ENCODE results near the gene MSGN1. TPM values are rescaled to one million over a fixed set of nuclear protein-coding genes. Genes with fewer than 3 reads are reported as not detected.

The MSGN1 gene, protein sequence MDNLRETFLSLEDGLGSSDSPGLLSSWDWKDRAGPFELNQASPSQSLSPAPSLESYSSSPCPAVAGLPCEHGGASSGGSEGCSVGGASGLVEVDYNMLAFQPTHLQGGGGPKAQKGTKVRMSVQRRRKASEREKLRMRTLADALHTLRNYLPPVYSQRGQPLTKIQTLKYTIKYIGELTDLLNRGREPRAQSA
- polyA plus RNA-seq (ENCODE audit: insufficient read length in 4 of 4), result not detected

DNA sequence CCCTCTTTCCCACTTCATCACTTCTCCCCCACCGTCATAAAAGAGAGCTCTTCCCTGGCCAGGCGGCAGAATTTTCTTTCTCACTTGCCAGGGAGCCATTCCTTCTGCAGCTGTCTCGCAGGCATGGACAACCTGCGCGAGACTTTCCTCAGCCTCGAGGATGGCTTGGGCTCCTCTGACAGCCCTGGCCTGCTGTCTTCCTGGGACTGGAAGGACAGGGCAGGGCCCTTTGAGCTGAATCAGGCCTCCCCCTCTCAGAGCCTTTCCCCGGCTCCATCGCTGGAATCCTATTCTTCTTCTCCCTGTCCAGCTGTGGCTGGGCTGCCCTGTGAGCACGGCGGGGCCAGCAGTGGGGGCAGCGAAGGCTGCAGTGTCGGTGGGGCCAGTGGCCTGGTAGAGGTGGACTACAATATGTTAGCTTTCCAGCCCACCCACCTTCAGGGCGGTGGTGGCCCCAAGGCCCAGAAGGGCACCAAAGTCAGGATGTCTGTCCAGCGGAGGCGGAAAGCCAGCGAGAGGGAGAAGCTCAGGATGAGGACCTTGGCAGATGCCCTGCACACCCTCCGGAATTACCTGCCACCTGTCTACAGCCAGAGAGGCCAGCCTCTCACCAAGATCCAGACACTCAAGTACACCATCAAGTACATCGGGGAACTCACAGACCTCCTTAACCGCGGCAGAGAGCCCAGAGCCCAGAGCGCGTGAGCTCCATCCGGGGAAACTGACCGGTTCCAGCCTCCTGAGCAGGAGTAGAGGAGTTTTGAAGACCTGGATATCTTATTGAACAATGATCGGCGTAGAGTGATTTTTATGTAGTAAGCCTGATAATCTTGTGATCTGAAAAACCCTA, at the start of gene MSGN1:
TSS of gene MSGN1 (plus strand) at position 65 of the 850 bp plus-strand sequence. CDS start at position 124, 59 bp downstream.
- DNase-seq (ENCODE audit: low read depth in 4 of 4, low spot score in 2 of 4), result no peak

DNA sequence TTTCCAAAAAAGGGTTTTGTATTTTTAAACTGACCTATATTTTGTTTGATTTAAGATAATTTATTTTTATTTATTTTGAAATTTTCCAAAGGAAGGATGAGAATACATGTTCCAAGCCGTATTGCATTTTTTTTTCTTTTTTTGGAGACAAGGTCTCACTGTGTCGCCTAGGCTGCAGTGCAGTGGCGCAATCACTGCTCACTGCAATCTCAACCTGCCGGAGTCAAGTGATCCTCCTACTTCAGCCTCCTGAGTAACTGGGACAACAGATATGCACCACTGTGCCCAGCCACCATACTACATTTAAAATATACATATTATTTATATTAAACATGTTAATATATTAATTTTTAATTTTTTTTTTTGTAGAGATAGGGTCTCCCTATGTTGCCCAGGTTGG, 47.4 kb upstream of the MSGN1 start:
- no peak for DNase-seq (ENCODE audit: low read depth in 4 of 4, low spot score in 2 of 4)

DNA sequence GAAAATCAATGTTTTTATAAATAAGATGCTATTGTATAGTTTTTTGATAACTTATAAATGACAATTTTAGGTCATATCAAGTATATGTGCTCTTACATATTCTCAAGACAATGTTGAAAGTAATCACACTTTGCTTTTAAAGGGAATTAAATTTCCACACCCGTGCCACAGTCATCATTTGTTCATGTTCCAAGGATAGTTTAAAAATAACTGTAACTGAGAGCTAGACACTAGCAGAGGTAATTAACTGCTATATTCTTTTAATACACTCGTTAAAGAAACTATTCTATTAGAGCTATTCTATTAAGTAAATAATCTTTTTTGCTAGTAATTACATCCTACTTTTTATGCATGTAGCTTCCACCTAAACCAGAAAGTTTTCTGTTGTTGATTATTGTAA, 44.3 kb upstream of the MSGN1 start:
- DNase-seq (ENCODE audit: low read depth in 4 of 4, low spot score in 2 of 4), result no peak

DNA sequence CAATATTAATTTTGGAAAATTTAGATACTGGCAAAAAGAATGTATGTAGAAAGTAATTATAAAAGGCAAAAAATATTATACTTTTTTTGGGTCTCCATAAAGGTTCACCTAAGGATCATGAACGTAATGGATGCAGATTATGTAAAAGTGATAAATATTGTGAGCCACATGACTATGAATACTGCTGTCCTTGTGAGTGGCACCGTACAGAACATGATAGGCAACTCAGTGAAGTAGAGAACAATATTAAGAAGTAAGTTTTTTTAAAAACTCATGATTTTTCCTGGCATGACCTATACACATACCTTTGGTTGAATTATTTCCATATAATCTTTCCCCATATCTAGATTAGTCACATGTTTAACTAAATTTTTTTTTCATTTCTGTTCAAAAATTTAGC, 43.7 kb upstream of the MSGN1 start:
- no peak for DNase-seq (ENCODE audit: low read depth in 4 of 4, low spot score in 2 of 4)

DNA sequence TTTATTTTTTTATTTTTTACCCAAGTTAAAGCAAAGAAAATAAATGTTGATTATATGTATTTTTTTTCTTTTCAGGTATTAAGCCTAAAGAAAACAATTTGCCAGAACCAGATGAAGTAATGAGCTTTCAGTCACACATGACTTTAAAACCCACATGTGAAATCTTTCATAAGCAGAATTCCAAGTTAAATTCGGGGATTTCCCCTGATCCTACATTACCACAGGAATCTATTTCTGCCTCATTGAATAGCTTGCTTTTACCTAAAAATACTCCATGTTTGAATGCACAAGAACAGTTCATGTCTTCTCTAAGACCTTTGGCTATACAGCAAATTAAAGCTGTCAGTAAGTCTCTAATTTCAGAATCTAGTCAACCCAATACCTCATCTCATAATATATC, 35.7 kb upstream of the MSGN1 start:
- DNase-seq (ENCODE audit: low read depth in 4 of 4, low spot score in 2 of 4), result no peak

DNA sequence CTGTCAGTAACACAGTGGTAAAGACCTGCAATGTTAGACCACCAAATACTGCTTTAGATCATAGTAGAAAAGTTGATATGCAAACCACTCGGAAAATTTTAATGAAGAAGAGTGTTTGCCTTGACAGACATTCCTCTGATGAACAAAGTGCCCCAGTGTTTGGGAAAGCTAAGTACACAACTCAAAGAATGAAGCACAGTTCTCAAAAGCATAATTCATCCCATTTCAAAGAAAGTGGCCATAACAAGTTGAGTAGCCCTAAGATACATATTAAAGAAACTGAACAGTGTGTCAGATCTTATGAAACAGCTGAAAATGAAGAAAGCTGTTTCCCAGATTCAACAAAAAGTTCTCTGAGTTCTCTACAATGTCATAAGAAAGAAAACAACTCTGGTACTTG, 34.8 kb upstream of the MSGN1 start:
- DNase-seq (ENCODE audit: low read depth in 4 of 4, low spot score in 2 of 4), result no peak

DNA sequence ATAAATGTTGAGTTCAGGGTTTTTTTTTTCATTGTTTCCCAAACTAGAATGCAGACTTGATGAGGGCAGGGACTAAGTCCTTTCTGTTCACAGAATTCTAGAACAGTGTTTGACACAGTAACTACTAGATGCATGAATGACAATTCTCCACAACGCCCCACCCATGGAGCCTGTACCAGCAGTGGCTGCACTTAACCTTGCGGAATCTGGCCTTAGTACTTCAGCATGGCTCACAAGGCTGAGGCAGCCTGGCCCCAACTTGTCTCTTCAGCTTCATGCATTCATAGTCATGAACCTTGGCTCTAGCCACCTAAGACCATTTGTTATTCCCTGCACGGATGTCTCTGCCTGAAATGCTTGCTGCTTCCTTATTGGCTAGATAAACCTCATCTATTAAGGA, 29.5 kb upstream of the MSGN1 start:
- DNase-seq (ENCODE audit: low read depth in 4 of 4, low spot score in 2 of 4), result no peak

DNA sequence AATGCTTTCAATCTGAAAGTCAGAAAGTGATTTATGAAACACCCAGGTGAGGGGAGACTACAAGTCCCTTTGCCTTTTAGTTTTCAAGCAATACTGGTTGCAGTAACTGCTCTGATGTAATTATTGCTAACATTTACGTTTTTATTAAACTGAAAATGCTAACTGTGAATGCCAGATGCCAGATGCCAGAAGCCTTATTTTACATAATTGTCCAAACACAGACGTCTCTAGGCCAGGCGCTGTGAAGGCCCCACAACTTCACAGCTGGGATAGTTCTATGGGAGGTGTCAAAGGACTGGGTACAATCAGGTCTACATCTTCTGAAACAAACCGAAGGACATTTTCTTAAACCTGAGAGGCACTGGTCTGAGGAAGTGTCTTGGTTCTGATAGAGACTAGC, 27.5 kb upstream of the MSGN1 start:
- no peak for DNase-seq (ENCODE audit: low read depth in 4 of 4, low spot score in 2 of 4)

DNA sequence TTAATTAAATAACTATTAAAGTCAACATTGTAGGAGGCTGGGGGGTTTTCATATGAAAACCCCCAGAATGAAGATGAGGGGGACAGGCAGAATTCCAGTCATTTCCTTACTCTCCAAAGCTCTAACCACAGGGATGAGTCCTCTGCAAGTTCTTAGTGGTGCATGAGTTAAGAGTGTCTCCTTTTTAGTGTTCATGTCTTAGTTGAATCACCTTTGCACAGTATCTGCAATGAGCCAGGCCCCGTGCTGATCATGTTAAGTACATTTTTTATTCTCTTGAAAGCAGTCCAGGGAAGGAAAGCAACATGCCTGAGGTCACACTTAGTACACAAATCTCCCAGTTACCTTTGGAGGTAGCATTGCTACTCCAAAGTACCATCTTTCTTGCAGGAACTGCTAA, 25.7 kb upstream of the MSGN1 start:
- DNase-seq (ENCODE audit: low read depth in 4 of 4, low spot score in 2 of 4), result no peak

DNA sequence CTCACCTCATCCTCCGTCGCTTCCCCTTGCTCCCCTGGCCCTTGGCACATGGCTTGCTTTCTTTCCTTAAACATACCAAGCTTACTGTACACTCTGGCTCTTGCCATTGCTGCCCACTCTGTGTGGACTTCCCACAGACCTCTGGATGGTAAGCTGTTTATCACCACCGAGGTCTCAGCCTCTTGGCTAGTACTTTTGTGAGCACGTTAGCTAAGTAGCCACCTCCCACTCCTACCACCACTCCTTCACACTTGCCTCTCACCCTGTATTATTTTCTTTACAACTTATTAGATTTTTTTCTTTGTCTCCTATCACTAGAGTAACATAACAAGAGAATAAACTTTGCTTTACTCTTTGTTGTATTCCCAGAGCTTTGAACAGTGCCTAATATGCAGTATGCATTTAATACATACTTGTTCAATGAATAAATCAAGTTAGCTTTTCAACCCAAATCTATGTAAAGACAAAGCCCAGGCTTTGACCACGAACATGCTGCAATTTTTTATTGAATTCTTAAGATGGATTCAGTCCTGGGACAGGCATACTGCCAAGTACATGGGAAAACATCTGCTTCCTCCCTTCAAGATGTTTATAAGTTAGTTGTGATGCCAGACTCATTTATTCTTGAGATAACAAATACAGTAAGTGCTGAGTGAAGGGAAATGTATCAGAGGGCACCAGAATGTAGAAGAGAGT, 25.0 kb upstream of the MSGN1 start:
- DNase-seq (ENCODE audit: low read depth in 4 of 4, low spot score in 2 of 4), result no peak

DNA sequence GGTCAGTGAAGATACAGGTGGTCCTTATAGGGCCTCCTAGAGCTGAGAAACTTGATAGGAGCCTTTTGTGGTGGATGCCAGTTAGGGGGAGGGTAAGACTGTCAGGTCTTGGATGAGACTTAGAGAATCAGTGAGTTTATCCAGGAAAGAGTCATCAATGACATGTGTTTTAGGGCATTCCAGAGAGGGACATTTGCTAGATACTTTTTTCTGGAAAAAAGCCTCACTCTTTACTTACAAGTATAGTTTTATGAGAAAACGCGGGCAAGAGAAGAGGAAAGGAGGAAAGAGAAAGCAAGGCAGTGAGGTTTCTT, 24.5 kb upstream of the MSGN1 start:
- no peak for DNase-seq (ENCODE audit: low read depth in 4 of 4, low spot score in 2 of 4)

DNA sequence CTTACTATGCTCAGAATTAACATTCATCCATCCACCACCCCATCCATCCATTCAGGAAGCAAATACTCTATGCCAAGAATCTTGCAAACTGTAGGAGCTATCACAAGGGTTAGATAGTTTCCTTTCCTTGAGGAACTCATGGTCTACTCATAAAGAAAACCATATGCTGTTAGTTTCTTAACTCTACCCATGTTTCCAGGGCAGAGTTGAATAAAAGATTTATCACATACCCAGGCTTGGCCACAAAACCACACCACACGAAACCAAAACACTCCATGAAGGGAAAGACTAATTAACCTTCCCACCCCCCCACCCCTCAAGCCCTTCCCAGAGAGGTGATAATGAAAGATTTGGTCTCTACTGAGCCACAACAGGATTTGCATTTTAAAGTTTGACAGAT, 23.7 kb upstream of the MSGN1 start:
- DNase-seq (ENCODE audit: low read depth in 4 of 4, low spot score in 2 of 4), result no peak

DNA sequence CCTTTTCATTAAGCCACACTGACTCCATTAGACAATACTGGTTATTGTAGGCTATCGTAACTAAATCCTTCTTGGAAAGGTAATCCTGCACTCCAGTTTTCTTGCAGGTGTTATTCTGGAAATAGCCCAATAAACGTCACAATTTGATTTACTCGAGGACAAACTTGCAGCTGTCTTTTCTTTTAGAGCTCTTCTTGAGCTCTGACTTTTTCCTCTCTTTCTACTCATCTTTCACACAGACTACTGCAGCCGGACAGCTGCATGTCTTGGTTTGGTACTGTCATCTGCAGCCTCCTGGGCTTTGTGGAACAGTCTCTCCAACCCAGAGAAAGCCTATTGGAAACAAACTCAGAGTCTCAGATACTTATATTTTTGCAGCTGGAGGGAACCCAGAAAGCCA, 23.0 kb upstream of the MSGN1 start:
- DNase-seq (ENCODE audit: low read depth in 4 of 4, low spot score in 2 of 4), result no peak

DNA sequence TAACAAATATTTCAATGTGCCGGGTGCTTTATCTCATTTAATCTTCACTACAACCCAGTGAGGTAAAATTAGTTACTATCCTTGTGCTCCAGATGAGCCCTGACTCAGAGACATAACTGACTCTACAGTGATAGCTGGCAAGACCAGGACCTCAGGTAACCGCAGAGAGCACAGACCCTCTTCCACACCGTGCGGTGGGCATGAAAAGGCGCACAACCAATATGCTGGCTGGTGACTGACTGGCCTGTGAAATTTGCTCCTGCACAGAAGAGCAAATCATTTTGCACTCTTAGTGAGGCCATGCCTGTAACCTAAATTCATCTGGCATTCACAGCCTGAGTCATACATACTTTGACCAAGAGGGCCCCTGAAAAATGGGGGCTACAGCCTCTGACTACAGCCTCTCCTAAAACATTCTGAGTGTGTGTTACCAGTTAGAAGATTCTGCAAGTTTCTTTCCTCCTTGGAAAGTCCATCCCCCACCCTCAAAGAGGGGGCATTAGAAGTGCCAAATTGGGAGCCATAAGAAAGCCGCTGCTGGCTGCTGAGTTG, 22.4 kb upstream of the MSGN1 start:
- DNase-seq (ENCODE audit: low read depth in 4 of 4, low spot score in 2 of 4), result no peak

DNA sequence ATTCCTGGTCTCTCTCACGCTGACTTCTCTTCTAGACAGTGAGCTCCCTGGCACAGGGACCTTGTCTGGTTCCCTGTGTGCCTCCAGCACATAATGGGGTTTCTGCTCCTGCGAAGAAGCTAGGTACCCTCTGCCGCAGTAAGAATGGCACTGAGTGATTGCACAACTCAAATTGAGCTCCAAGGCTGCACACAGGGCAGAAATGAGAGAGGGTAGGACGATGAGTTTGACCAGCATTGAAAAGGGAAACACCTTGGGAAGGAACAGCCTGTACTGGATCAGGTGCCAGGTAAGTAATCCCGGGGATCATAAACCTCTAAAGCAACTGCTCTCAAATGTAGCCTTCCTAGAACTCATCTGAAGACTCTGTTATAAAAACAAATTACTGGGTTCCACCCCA, 21.0 kb upstream of the MSGN1 start:
- no peak for DNase-seq (ENCODE audit: low read depth in 4 of 4, low spot score in 2 of 4)

DNA sequence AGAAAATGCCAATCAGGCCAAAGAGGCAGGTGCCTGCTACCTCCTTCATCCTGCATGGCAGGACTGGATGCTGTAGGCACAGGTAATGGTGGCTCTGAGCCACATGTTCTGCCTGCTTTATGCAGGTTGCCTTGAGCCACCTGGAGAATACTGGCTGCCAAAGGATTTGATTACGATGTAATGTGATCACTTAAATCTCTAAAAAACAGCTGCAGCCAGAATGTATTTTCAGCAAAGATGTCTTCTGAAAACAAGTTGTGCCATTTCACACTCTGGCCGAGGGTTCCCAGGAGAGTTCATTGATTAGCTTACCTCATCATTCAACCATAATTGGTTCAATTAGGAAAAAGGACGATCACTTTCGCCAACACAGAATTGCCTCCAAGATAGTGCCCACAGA, 17.9 kb upstream of the MSGN1 start:
- DNase-seq (ENCODE audit: low read depth in 4 of 4, low spot score in 2 of 4), result no peak

DNA sequence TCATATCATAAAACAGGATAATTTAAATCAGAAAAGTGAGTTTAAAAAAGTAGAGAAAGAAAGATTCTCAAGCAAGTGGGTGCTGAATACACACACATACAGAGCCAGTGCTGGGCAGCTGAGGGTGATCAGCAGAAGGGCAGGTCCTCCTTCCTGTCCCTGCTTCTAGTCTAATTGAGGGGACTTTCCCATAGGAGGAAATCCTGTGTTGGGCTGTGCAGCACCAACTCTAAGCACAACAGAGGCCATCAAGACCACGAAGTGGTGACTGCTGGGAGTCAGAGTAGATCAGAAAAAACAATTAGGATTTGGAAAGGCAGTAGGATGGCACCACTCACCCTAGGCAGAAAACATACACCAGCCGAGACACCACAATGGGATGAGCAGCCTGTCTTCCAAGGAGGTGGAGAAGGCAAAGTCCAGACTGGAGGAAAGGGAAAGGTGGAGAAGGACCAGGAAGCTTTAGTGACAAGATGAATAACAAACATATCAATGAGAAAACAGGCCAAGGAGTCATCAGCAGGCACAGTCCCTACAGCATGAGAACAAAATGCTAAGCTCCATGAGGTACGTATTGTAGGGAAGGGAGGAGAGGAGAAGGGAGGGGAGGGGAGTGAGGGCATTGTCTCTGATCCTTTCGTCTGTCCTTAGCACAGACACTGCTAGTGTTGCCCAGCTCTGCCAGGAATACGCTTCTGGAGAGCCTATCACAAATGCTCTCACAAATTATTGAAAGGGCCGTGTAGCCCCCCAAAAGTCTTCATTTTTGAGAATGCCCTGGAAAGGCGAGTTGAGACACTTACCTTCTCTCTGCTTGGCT, 16.7 kb upstream of the MSGN1 start:
- DNase-seq (ENCODE audit: low read depth in 4 of 4, low spot score in 2 of 4), result no peak

DNA sequence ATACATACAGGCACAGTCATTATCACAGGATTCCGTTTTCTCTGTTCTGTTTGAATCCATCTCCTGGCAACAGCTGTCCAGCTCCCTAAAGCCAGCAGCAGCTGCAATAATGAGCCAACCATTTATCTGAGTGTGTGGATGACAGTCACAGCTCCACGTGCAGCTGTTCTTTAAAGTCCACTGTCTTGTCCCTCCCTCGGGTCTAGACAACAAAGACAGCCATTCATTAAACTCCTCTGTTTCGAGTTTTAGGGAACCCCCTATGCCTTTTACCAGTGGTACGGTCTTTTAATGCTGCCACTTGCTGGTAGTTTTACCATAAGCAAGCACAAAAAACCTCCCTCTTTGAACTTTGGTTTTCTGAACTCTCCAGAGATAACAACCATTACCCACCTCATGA, 16.0 kb upstream of the MSGN1 start:
- DNase-seq (ENCODE audit: low read depth in 4 of 4, low spot score in 2 of 4), result no peak

DNA sequence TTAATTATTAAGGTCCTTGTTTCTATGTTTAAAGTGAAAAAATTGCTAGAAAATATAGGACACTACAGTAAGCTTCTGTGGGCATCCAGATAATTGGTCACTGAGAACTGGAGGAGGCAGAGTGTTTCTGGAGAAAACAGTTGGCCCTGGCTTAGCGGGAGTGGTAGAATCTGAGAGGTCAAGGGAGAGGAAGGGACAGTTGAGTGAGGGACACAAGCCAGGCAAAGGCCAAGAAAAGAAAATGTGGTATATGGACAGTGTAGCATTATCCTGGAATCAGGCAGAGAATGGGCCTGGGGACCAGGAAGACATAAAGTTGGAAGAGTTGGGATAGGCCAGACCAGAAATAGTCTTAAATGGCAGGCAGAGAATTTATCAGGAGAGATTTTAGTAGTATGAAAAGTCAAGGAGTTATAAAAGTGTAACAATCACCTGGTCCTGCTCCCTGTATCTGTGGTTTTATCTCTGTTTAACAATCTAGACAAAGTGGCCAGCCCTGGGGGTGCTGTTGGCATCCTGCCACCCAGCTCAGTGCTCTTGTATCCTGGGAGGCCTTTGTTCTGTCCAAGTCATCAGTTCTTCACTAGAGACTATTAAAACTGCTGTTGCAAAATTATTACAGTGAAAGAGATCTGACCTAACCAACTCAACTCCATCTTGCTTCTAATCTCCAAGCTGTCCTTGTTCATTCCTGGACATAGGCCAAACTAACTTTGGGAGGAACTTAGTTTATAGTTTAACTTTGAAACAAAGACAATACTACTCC, 15.4 kb upstream of the MSGN1 start:
- no peak for DNase-seq (ENCODE audit: low read depth in 4 of 4, low spot score in 2 of 4)

DNA sequence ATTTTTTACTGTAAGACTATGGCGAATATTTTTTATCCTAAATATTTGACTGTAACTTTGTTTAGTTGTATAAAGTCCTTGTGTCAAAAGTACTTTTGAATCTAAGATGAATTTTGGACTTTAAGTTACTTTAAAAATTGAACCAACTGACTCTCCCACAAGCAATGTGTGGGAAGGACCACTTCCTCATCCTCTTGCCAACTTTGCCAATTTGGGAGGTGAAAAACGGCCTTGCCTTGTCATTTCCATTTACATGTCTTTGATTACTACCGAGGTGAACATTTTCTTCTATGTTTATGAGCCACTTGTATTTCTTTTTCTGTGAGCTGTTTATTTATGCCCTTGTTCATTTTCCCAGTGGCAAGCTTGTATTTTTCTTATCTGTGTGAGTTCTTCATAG, 12.8 kb upstream of the MSGN1 start:
- no peak for DNase-seq (ENCODE audit: low read depth in 4 of 4, low spot score in 2 of 4)
